GM21447 (cell line): ENCODE data around the gene FLT1.

Source experiments
- ATAC-seq: cut with Tn5 transposase; IDR thresholded peaks from one replicate; pipeline ENCODE4 v1.9.1; 2021; ENCODE audit not compliant: unreplicated experiment

The FLT1 gene

DNA sequence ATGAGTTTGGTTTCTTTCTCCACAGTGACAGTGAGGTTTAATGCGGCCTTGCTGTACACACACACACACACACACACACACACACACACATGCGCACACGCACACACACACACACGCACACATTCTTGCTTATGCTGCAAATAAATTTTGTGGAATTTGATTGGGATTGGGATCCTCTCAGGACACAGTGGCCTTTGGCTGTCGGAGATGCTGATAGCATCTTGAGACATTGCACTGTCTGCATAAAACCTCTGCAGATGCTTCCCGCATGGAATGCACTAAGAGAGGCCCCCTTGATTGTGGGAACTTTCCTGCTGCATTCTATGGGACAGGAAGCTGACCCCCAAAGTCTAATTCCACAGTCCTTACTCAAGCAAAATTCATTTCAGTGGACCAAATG is 145.6 kb downstream of the FLT1 start:
- no peak for ATAC-seq

DNA sequence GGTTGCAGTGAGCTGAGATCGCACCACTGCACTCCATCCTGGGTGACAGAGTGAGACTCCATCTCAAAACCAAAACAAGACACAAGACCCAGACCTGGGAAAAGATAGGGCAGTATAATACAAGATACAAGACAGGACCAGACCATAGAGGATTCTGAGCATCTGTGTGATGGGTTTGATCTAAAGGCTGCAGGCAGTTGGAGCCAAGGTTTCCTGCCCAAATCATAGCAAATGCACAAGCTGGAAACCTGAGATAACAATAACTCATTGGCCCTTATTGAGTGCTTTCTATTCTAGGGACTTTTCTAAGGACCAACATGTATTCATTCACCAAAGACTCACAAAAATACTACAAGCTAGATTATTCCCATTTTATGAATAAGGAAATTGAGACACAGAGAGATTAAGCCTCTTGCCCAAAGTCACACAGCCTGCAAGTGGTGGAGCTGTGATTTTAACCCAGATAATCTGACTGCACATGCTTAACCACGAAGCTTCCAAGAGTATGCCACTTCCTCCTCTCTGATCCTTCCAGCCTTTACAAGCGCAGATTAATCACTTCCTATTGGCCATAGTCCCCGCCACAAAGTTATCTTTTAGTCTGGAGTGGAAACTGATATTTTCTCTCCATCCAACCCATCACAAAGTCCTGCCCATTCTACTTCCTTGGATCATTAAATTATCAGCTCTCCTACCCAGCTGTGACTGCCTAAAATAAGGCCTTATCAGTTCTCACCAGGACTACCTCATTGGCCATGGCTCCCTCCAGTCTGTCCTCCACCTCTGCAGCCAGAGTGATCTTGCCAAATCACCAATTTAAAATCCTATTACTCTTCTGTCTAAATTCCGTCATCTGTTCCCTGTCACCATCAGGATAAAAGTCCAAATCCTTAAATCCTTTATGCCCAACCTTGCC is 147.2 kb downstream of the FLT1 start:
- ATAC-seq, result no peak

GRCh38 chr13:28346154-28346553 is 148.8 kb downstream of the FLT1 start:
- ATAC-seq, result no peak

- ATAC-seq, result no peak
These were observed 150.8 kb downstream of the FLT1 start for GRCh38 chr13:28344163-28344562.

DNA sequence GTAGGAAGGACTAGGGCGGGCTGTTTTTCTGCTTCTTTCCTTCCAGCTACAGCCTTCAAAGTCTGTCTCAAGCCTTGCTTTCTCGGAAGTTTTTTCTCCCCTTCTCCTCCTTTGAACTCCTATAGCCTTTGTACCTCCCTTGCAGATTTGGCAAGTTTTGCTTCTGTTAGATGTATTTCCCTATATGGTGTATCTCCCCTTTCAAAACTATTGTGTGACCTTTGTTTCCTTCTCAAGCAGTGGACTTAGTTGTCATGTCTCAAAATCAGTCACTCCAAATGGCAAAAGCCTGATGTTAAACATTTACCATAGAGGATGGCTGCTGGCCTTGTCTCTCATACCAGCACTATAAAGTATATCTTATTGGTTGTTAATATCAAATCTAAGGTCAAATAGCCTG is 152.7 kb downstream of the FLT1 start:
- ATAC-seq, result no peak

DNA sequence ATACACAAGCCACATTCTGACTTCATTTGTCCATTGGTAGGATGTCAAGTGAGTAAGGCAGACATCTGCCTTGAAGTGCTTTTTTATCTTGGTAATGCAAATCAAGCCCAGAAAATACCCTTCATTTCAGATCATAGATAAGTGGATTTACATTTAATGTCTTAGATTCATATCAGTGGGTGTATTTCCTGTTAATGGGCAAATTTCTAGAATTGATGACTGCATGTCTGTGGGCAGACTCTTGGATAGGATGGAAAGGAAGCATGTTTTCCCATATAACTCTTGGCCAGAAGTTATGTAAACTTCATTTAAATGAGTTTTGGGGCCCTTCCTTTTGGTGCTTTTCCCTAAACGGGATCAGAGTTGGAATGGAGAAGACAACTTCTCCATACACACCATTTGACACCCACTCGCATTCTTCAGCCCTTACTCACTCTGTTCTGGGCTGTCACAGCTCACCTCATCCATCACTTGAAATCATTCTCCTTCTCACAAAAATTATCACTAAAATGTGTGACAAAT is 154.6 kb downstream of the FLT1 start:
- ATAC-seq, result no peak

DNA sequence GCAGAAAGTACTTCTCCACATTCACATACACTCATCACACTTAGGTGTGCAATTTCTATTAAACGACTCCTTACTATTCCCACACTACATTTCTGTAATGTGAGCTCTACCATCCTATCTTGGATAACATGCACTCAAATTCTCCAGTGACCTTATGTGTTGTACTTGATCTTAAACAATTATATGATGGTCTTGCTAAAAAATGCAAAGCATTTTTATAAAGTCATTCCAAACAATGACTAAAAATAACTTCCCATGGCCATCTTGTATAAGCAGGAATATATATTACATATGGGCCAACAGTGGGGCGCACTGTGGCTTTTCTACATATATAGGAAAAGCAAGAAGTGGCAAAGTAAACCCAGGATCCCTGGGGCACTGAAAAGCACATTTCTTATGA is 155.5 kb downstream of the FLT1 start:
- no peak for ATAC-seq

DNA sequence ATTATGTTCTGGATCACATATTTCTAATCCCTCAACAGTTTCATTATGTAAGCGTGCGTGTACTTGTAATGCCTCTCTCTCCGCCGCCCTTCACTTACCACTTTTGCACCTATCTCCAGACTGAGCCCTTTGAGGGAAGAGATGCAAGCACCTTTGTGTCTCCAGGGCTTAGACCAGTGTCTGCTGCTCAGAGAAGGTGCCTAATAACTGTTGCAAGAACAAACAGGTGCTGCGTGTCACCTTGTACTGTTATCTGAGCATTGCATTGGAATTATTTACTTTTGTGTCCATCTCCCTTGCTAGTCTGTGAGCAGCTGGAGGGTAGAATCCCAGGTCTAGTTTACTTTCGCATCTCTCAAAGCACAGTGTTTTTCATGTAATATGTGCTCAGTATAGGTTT is 156.2 kb downstream of the FLT1 start:
- no peak for ATAC-seq

- no peak for ATAC-seq
These were observed 156.8 kb downstream of the FLT1 start for GRCh38 chr13:28338006-28338574.

DNA sequence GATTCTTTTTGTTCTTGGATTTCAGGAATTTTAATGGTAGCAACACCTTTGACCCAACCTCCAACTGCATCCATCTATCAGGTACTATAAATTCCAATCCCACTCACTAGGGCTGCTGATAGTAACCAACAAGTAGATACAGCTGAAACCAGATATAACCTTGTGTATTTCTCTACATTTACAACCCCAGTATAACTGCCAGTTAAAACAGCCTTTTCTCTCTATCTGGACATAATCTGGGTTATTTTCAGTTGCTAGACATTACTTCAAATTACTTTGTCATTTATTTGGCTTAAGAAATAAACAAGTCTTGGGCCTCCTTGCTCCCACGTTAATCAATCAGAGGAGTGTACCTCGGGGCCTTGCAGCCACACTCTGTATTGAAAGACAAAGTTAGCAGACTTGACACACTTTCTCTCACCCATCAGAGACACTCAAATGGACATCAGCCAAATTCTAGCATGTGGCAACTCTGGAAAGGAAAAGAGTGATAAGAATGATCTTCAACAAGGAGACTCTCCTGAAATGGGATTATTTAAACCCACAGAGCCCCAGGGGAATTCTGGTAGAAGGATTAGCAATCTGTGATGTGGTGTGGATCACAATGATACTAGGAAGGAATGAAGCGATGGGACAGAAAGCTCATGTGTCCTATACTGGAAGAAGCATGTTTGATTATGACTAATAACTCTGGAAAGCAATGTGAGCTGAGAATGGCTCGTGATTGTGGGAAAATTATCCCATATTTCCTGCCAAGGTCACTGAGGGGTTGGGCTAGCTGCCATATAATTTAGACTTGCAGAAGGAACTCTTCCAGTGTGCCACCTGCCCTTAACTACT is 157.5 kb downstream of the FLT1 start:
- ATAC-seq, result no peak

DNA sequence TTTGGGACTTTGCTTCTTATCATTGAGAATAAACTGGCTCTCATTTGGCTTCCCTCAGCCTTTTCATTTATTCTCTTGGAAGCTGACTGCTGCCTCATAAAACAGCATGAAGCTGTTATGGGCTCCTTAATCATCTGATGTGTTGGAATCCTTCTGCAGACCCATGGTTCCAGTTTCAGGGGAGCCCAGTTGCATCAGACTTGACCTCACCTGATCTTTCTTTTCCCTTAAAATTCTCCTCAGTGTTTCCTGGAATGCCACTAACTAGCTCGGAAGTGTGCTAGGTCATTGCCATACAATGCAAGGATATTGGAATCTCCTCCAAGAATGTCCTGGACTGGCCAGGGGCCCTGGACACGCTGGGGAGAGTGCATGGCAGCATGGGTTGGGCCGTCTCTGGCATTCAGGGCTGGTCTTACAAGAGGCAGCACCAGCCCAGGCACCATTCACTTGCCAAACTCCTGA is 158.7 kb downstream of the FLT1 start:
- ATAC-seq, result no peak

- no peak for ATAC-seq
These were observed 161.6 kb downstream of the FLT1 start for GRCh38 chr13:28333204-28333881.

DNA sequence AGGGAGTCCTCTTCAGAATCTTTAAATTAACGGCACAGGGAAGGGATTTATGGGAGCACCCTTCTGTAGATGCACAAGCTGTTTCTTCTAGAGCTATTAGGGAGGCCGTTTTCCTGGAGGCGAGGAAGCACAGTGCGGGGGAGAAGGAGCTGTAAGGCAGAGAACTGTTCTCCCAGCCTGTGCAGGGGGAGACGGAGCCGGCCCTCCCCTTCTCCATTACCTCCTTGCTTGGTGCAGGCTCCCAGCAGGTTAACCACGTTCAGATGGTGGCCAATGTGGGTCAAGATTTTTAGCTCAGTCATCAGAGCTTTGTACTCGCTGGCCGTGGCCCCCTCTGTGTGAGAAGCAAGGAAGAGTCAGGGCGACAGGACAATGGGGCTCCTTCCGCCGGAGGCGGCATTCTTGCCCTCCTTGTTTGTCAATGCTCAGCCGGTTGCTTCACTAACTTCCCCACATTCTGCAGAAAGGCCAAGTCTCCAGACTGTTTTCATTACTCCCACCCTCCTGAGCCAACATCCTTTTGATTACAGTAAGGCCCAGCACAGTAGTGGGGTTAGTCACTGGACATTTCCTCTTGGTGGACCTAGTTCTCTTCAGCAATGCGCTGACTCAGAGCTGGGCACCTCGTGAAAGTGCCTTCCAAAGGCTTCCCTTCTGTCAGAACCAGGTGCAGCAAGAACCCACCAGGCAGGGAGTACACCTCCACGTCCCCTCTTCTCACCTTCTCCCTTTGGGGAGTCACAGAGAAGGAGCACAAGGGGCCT is 165.4 kb downstream of the FLT1 start:
- no peak for ATAC-seq

GRCh38 chr13:28328271-28328607 is 166.7 kb downstream of the FLT1 start:
- no peak for ATAC-seq

DNA sequence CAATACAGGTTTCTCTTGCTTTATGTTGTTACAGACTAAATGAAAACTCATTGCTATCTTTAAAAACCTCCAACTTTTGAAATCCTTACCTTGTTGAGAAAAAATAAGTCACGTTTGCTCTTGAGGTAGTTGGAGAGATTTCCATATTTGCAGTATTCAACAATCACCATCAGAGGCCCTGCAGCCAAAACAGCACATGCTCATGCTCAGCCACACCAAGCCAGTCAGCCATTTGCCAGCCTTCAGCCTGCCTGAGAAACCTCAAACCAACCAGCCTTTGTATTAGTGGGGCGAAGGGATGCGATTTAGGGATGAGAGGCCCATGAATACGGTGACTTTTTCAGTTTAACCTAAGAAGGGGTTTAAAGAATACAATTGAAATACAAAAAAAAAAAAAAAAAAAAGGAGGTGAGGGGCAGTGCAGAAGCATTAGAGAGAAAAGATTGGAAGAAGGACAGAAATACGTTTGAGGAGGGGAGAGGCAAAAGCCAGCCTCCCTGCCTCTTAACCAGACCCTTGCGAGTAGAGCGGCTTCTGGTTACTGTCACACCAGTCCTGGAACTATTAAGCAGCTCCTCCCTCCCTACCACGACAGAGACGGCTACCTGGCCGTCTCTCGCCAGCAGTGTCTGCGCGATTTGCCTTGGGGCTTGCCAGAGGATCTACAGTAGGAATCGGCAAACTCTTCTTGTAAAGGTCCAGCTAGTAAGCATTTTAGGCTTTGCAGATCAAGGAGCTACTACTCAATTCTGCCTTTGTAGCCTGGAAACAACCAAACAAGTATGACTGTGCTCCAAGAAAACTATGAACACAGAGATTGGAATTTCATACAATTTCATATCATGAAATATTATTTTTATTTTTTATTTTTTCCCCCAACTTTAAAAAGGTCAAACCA is 167.3 kb downstream of the FLT1 start:
- ATAC-seq, result no peak

DNA sequence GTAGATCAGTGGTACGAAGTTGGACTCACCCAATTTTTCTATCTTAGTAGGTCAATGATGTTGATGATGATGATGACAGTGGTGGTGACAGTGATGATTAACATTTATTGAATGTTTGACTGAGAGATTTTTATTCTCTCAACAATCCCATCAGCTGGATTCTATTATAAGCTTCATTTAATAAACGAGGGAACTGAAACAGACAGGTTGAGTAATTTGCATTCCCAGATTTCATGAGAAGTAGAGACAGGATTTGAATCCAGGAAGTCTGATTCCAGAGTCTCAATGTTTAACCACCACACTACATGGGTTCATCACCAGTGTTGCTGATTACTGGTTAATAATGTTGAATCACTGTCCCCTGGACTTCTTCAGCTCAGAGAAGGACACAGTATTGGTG is 168.9 kb downstream of the FLT1 start:
- no peak for ATAC-seq

DNA sequence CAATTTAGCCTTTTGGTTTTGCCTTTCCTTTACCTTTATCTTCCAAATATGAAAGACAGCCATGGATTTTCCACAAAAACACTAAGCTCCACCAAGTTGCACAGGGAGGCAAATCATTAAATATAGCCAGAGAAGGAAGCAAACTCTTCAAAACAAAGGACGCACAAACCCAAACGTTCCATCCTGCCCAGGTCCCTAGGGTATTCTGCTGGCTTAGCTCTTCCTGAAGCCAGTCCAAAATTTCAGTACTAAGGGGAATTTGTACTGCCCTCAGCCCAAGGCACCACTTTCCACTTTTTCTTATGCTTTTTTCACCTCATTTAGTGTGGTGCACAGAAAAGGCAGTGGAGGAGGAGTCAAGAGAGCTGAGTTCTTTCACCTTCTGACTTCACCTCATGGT is 169.9 kb downstream of the FLT1 start:
- ATAC-seq, result no peak

DNA sequence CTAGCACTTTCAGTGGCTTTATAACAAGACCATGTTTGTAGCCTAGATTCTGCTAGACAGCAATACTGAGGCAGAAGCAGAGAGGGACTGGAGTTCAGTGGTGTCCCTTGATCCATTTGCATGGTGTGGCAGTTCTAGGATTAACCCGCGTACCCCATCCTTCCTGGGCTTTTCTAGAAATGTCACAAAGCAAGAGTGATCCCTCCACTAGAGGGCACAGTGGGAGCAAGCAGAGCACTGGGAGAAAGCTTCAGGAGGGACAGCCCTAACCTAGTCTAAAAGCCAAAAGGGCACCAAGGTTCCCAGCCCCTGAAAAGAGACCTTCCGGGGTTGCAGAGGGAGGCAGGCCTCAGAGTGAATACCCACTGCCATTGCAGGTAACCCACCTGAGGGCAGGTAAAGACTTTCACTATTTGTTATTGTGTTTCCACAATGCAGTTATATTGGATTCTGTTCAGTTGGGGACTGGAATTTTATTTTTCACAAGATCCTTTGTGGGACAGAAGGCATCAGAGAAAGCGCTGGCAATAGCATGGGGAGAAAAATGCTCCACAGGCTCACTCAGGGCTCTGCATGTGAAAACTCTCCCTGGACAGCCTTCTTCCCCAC is 170.6 kb downstream of the FLT1 start:
- ATAC-seq, result no peak
